ENCODE results near the gene SFT2D1. TPM values are rescaled to one million over a fixed set of nuclear protein-coding genes. Genes with fewer than 3 reads are reported as not detected.
A peak's percentile ranks its signal among the peaks of the same experiment; 100 is the strongest.

Gene SFT2D1
- total RNA-seq, 4 donors from 2014 or later = 34.8 to 45.3 (median 37.1) TPM

- TF ChIP-seq CTCF (IDR thresholded peaks at IDR 0.05) = no peak
- TF ChIP-seq POLR2A (IDR thresholded peaks at IDR 0.05) = no peak
- peaks cover 8 to 22% (median 14%) of the 10 kb centered on the region in 3 donors for H3K4me1 ChIP-seq
- peak overlapping the region in 2 of 4 donors; percentile 51 to 65 for H3K4me3 ChIP-seq
- 45 to 73% methylated on average over 7 of the region's 11 CpGs for WGBS, 2 donors
- no peaks in the 10 kb centered on the region for H3K9me3 ChIP-seq
- intact Hi-C loops (cut with DNase I) = no loop called here
- peaks cover 0 to 65% (median 17%) of the 10 kb centered on the region in 4 donors for H3K27me3 ChIP-seq
- H3K36me3 ChIP-seq = no peaks in the 10 kb centered on the region
- no peak for DNase-seq
- H3K27ac ChIP-seq = no peak overlapping the region
Measured at GRCh38 chr6:166308769-166309589, 33.4 kb downstream of the SFT2D1 start.

- 0 to 7% methylated on average over 2 to 5 of the region's 74 CpGs for WGBS, 2 donors
- Histone ChIP-seq H3K4me1 (peaks cover 8 to 22% (median 14%) of the 10 kb centered on the region in 3 donors), H3K27ac (no peak within 1 kb of the TSS), H3K36me3 (no peaks in the 10 kb centered on the region), H3K27me3 (peaks cover 0 to 71% (median 17%) of the 10 kb centered on the region in 4 donors), H3K4me3 (peak within 1 kb of the TSS; percentile 23 to 65 (median 45)), H3K9me3 (no peaks in the 10 kb centered on the region)
- DNase-seq = no peak
- intact Hi-C loops (cut with DNase I) = no loop called here
- TF ChIP-seq CTCF (IDR thresholded peaks at IDR 0.05) = no peak
- TF ChIP-seq POLR2A (IDR thresholded peaks at IDR 0.05) = no peak
Measured at GRCh38 chr6:166308033-166308768, 34.1 kb downstream of the SFT2D1 start, which contains the start of gene PRR18. Gene PRR18 (minus strand): TSS chr6:166308392. CDS start chr6:166308142, 250 bp downstream.

GRCh38 chr6:166307082-166308032 is 35.0 kb downstream of the SFT2D1 start:
- intact Hi-C loops (cut with DNase I) = no loop called here
- 0% methylated on average over 3 of the region's 115 CpGs; no CpG with 5 or more reads in 1 of the 2 donors for WGBS, 2 donors

More at GRCh38 chr6:166307082-166308032, 35.0 kb downstream of the SFT2D1 start:
- no peak for TF ChIP-seq POLR2A (IDR thresholded peaks at IDR 0.05)
- no peak for TF ChIP-seq CTCF (IDR thresholded peaks at IDR 0.05)
- H3K27ac ChIP-seq = no peak overlapping the region
- H3K4me1 ChIP-seq = peaks cover 8 to 22% (median 14%) of the 10 kb centered on the region in 3 donors
- peaks cover 0 to 79% (median 17%) of the 10 kb centered on the region in 4 donors for H3K27me3 ChIP-seq
- H3K4me3 ChIP-seq = peak overlapping the region; percentile 23 to 65 (median 45)
- no peaks in the 10 kb centered on the region for H3K9me3 ChIP-seq
- H3K36me3 ChIP-seq = no peaks in the 10 kb centered on the region
- no peak for DNase-seq
